SK-N-SH (cell line): Measurements from ENCODE around the gene PFDN1. TPM values are rescaled to one million over a fixed set of nuclear protein-coding genes. Genes with fewer than 3 reads are reported as not detected.

Source experiments
- CTCF ChIA-PET: fragments of 300-600, 350-600 bp; formaldehyde crosslinking; extraction: SDS; loops from one replicate; lab custom pipeline; 2021; lab: Yijun Ruan, JAX
- POLR2A ChIA-PET: fragments of 350-600 bp; sonication (Branson Sonifier 250); formaldehyde crosslinking; extraction: SDS; loops from one replicate; lab custom pipeline; 2020; ENCODE audit warnings: antibody characterized with exemption, inconsistent platforms; lab: Yijun Ruan, JAX
- DNase-seq: peaks from one replicate; pipeline ENCODE4 v3.0.0; 2012
- H2AFZ ChIP-seq: fragments of 200-600 bp; sonication (generic); 2 replicates; pipeline ENCODE4 v1.8.1; 2016; ENCODE audit warnings: antibody characterized with exemption, mild to moderate bottlenecking, low read depth
- H3F3A ChIP-seq: fragments of 200-600 bp; sonication (generic); replicated peaks from 2 replicates; pipeline ENCODE3; 2016; ENCODE audit warnings: antibody characterized with exemption, mild to moderate bottlenecking; ENCODE audit not compliant: insufficient read depth
- H3K27ac ChIP-seq, 2 experiments: fragments of 200-500 bp in 1 of 2; fragments of 200-600 bp in 1 of 2; sonication (Bioruptor generic) in 1 of 2; sonication (generic), shearing (Covaris generic) in 1 of 2; 2 replicates each; pipeline versions ENCODE4 v1.5.1 to v1.6.1; 2014 to 2016; ENCODE audit warnings: low read depth in 2 of 2, inconsistent platforms in 1 of 2, low read length in 1 of 2, mild to moderate bottlenecking in 1 of 2, mixed read lengths in 1 of 2
- H3K27me3 ChIP-seq: fragments of 200-600 bp; sonication (generic), shearing (Covaris generic); 2 replicates; pipeline ENCODE4 v1.6.1; 2016; ENCODE audit warnings: mixed run types; ENCODE audit not compliant: insufficient read depth
- H3K36me3 ChIP-seq, 2 experiments: fragments of 200-500 bp in 1 of 2; fragments of 200-600 bp in 1 of 2; sonication (Bioruptor generic) in 1 of 2; sonication (generic) in 1 of 2; replicated peaks in 1 of 2; 2 replicates each; pipeline versions ENCODE3 to v1.5.1; 2014 to 2016; ENCODE audit warnings: low read length in 1 of 2, mild to moderate bottlenecking in 1 of 2; ENCODE audit not compliant: insufficient read depth in 2 of 2, control insufficient read depth in 1 of 2
- H3K4me1 ChIP-seq, 2 experiments: fragments of 200-500 bp in 1 of 2; fragments of 200-600 bp in 1 of 2; sonication (Bioruptor generic) in 1 of 2; sonication (generic), shearing (Covaris generic) in 1 of 2; 2 replicates each; pipeline versions ENCODE4 v1.5.1 to v1.6.1; 2014 to 2016; ENCODE audit warnings: low read depth in 1 of 2, low read length in 1 of 2, mixed run types in 1 of 2; ENCODE audit not compliant: insufficient read depth in 2 of 2, control insufficient read depth in 1 of 2
- H3K4me2 ChIP-seq: fragments of 200-600 bp; sonication (generic), shearing (Covaris generic); 2 replicates; pipeline ENCODE4 v1.6.1; 2017; ENCODE audit warnings: mixed run types
- H3K4me3 ChIP-seq, 2 experiments: fragments of 200-500 bp in 1 of 2; fragments of 200-600 bp in 1 of 2; sonication (Bioruptor generic) in 1 of 2; sonication (generic), shearing (Covaris generic) in 1 of 2; 2 replicates each; pipeline versions ENCODE4 v1.5.1 to v1.8.1; 2014 to 2016; ENCODE audit warnings: low read depth in 2 of 2, inconsistent platforms in 1 of 2, low read length in 1 of 2, mild to moderate bottlenecking in 1 of 2, mixed read lengths in 1 of 2, moderate library complexity in 1 of 2
- H3K79me2 ChIP-seq: fragments of 200-600 bp; sonication (generic); 2 replicates; pipeline ENCODE4 v1.8.1; 2017; ENCODE audit warnings: mild to moderate bottlenecking; ENCODE audit not compliant: insufficient read depth
- H3K9ac ChIP-seq: fragments of 200-600 bp; sonication (generic); 2 replicates; pipeline ENCODE4 v1.6.1; 2017; ENCODE audit warnings: mixed run types
- H3K9me2 ChIP-seq: fragments of 200-600 bp; sonication (generic); 2 replicates; pipeline ENCODE4 v1.6.1; 2017; ENCODE audit warnings: mixed run types
- H3K9me3 ChIP-seq: fragments of 200-600 bp; sonication (generic); 2 replicates; pipeline ENCODE4 v1.6.1; 2017; ENCODE audit warnings: mixed run types, mild to moderate bottlenecking, moderate library complexity
- H4K20me1 ChIP-seq: fragments of 200-600 bp; sonication (generic); 2 replicates; pipeline ENCODE4 v1.6.1; 2017; ENCODE audit warnings: mild to moderate bottlenecking, mixed run types; ENCODE audit not compliant: insufficient read depth
- ELF1 ChIP-seq: IDR thresholded peaks from 2 replicates; pipeline ENCODE4 v1.4.0; 2012
- EZH2phosphoT487 ChIP-seq: fragments of 200-600 bp; sonication (generic); IDR thresholded peaks from 2 replicates; pipeline ENCODE4 v1.6.1; 2017; ENCODE audit warnings: low read depth, mixed run types, mild to moderate bottlenecking, antibody characterized with exemption, moderate library complexity, borderline replicate concordance
- FOSL2 ChIP-seq: IDR thresholded peaks from 2 replicates; pipeline ENCODE4 v1.4.0; 2012; ENCODE audit warnings: low read depth, mild to moderate bottlenecking, moderate library complexity, borderline replicate concordance
- FOXM1 ChIP-seq: IDR thresholded peaks from 2 replicates; pipeline ENCODE4 v1.4.0; 2012; ENCODE audit warnings: low read depth, mild to moderate bottlenecking
- GATA2 ChIP-seq: sonication (generic); formaldehyde crosslinking; IDR thresholded peaks from 2 replicates; pipeline ENCODE4 v1.5.0; 2020; ENCODE audit warnings: mild to moderate bottlenecking, missing genetic modification reagents
- JUND ChIP-seq: IDR thresholded peaks from 2 replicates; pipeline ENCODE4 v1.4.0; 2012
- MEF2A ChIP-seq: IDR thresholded peaks from 2 replicates; pipeline ENCODE4 v1.4.0; 2012; ENCODE audit warnings: low read depth, borderline replicate concordance
- NRF1 ChIP-seq: IDR thresholded peaks from 2 replicates; pipeline ENCODE4 v1.6.1; 2012; ENCODE audit warnings: low read depth, mild to moderate bottlenecking, low read length
- POLR2AphosphoS5 ChIP-seq: IDR thresholded peaks from 2 replicates; pipeline ENCODE4 v1.6.1; 2012; ENCODE audit warnings: low read depth, low read length
- RAD21 ChIP-seq: IDR thresholded peaks from 2 replicates; pipeline ENCODE4 v1.6.1; 2012; ENCODE audit warnings: mild to moderate bottlenecking, low read length
- RCOR1 ChIP-seq: fragments of 150-350 bp; IDR thresholded peaks from 2 replicates; pipeline ENCODE4 v1.6.1; 2017; ENCODE audit warnings: antibody characterized with exemption, low read length
- REST ChIP-seq: IDR thresholded peaks from 2 replicates; pipeline ENCODE4 v1.6.1; 2012; ENCODE audit warnings: mild to moderate bottlenecking, low read depth, low read length, moderate library complexity
- RFX5 ChIP-seq: IDR thresholded peaks from 2 replicates; pipeline ENCODE4 v1.6.1; 2012; ENCODE audit warnings: mild to moderate bottlenecking, improper control_type of control experiment, low read length
- SIN3A ChIP-seq: IDR thresholded peaks from 2 replicates; pipeline ENCODE4 v1.6.1; 2012; ENCODE audit warnings: low read depth, mild to moderate bottlenecking, low read length, moderate library complexity, borderline replicate concordance
- SMC3 ChIP-seq: IDR thresholded peaks from 2 replicates; pipeline ENCODE4 v1.6.1; 2012; ENCODE audit warnings: low read depth, low read length, improper control_type of control experiment
- TAF1 ChIP-seq: IDR thresholded peaks from 2 replicates; pipeline ENCODE4 v1.6.1; 2012; ENCODE audit warnings: low read depth, mild to moderate bottlenecking, low read length, moderate library complexity, borderline replicate concordance
- TCF12 ChIP-seq: IDR thresholded peaks from 2 replicates; pipeline ENCODE4 v1.4.0; 2012
- TEAD4 ChIP-seq: IDR thresholded peaks from 2 replicates; pipeline ENCODE4 v1.4.0; 2012; ENCODE audit warnings: mild to moderate bottlenecking, borderline replicate concordance; ENCODE audit not compliant: insufficient read depth
- WGBS: methylation state at CpG from one replicate; pipeline ENCODE4 v1.1.6; 2017; ENCODE audit warnings: low lambda C conversion rate; 5-methylcytosine and 5-hydroxymethylcytosine counted together
- polyA plus RNA-seq, 3 experiments: library from polyadenylated mRNA; depleted of rRNA; stranded (reverse); fragments of >200 nt; gene quantifications; 2 replicates each; pipeline ENCODE4 v1.2.3, GENCODE V29; 2012
- TF ChIP-seq, protein P1 (sequence below): fragments of 150-350 bp; IDR thresholded peaks from 2 replicates; pipeline ENCODE4 v1.6.1; 2016; ENCODE audit warnings: mild to moderate bottlenecking, low read depth, low read length
- TF ChIP-seq, protein P2 (sequence below): IDR thresholded peaks from 2 replicates; pipeline ENCODE4 v1.4.0; 2012; ENCODE audit warnings: low read depth
- TF ChIP-seq, protein P3 (sequence below): IDR thresholded peaks from 2 replicates; pipeline ENCODE4 v1.4.0; 2012; ENCODE audit warnings: low read depth, borderline replicate concordance

PFDN1 gene
- polyA plus RNA-seq, 1 of the 3 experiments (the other 2 are of a cell fraction), result 55.2 TPM

DNA sequence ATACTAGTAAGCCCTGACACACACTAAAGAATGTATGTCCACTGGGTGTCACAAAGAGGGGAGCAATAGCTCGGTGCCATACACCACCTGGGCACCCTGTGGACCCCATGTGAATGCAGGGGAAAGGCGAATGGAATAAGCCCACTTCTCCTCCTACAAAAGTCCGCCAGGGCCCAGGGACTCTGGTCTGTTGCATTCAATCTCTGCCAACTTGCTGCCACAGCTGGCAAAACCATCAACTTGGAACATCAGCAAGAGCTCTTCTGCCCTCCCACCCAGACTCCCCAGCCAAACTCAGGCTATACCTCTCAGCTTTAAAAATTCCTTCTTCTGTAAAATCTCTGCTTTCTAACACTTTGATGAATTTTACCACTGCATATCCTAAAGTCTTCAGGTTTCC, 54.5 kb downstream of the PFDN1 start:
- 74% methylated on average over 3 of the region's 3 CpGs for WGBS
- Histone ChIP-seq H3K4me3 (no peak overlapping the region), H3K79me2 (peaks cover 50% of the 10 kb centered on the region; the same call in 1 of the 2 replicates), H3K4me2 (no peak overlapping the region), H3K27ac (no peak overlapping the region), H4K20me1 (no peaks in the 10 kb centered on the region), H3F3A (peaks cover 63% of the 10 kb centered on the region), H2AFZ (no peak overlapping the region), H3K27me3 (no peaks in the 10 kb centered on the region), H3K4me1 (peaks cover 22 to 36% of the 10 kb centered on the region in 2 experiments), H3K9me2 (no peaks in the 10 kb centered on the region), H3K9me3 (no peaks in the 10 kb centered on the region)
- POLR2A ChIA-PET, result no interaction called here
- no peak for DNase-seq
- TF ChIP-seq RAD21, result no peak
- TF ChIP-seq, all 33 proteins: peak for 0
- CTCF ChIA-PET, result interaction anchor here (0.6 to 1.8 kb wide), 6 partner anchors 9 to 110 kb away, joined by 3 to 6 read pairs (median 3); no protein-coding TSS in a partner anchor
- H3K36me3 ChIP-seq, result peaks cover 11 to 18% of the 10 kb centered on the region in 2 experiments
- no peak overlapping the region for H3K9ac ChIP-seq

DNA sequence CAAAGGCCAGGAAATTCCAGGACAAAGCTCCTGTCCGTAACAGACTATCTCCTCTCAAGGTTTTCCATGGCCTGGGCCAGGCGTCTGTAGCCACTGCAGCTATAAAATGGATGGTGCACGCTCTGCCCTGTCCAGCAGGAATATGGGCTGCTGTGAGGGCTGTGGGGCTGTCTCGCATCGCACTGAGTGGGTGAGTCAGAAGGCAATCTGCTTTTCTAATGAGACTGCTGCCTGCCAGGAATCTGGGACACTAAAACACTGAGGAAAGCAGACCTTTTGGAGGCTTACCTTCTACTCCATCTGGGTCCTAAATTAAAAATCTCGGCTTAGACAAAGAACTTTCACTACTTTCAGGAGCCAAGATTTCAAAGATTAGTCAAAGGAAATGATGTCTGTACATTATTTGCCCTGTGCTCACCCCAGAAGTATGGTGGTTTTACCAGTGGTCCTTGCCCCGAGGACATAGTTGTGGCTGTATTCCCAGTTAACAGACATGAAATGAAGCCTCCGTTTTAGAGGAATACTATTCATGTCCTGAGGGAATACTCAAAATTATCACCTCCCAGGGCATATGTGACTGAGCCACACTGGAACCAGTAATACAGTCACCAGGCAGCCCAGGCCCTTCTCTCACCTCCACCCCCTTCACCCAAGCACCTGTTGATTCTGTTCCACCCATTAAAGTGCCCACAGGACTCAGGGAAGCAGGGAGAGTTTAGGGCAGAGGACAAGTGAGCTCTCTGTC, 56.4 kb downstream of the PFDN1 start:
- Histone ChIP-seq H3K9me2 (no peaks in the 10 kb centered on the region), H3K27ac (peak overlapping the region; percentile 62 to 94), H3K9ac (peak overlapping the region; percentile 49; the same call in 1 of the 2 replicates), H3F3A (peaks cover 53% of the 10 kb centered on the region), H3K36me3 (peaks cover 11 to 18% of the 10 kb centered on the region in 2 experiments), H3K4me2 (peak overlapping the region; percentile 68), H3K27me3 (no peaks in the 10 kb centered on the region), H3K4me1 (peaks cover 34 to 38% of the 10 kb centered on the region in 2 experiments), H3K79me2 (peaks cover 42% of the 10 kb centered on the region; the same call in 1 of the 2 replicates), H3K9me3 (no peaks in the 10 kb centered on the region), H3K4me3 (peak overlapping the region in 1 of 2 experiments; percentile 27; a peak in 1 of 4 replicates), H4K20me1 (no peaks in the 10 kb centered on the region), H2AFZ (no peak overlapping the region)
- ChIA-PET POLR2A (interaction anchor here (2.4 kb wide), 1 partner anchor 100 kb away, joined by 8 read pairs; the partner anchor contains the start of gene HBEGF), CTCF (interaction anchor here (0.8 to 10.2 kb wide), 6 partner anchors 10 to 473 kb away, joined by 3 to 418 read pairs (median 4); partner anchors contain the start of genes HBEGF and SLC4A9)
- 13% methylated on average over 8 of the region's 8 CpGs for WGBS
- DNase-seq, result peak; percentile 37
- no peak for TF ChIP-seq ELF1
- no peak for TF ChIP-seq EZH2phosphoT487
- TF ChIP-seq FOSL2, result peak; percentile 67; the same call in 1 of the 2 replicates
- TF ChIP-seq TCF12, result peak; percentile 80
- TF ChIP-seq, protein P1, sequence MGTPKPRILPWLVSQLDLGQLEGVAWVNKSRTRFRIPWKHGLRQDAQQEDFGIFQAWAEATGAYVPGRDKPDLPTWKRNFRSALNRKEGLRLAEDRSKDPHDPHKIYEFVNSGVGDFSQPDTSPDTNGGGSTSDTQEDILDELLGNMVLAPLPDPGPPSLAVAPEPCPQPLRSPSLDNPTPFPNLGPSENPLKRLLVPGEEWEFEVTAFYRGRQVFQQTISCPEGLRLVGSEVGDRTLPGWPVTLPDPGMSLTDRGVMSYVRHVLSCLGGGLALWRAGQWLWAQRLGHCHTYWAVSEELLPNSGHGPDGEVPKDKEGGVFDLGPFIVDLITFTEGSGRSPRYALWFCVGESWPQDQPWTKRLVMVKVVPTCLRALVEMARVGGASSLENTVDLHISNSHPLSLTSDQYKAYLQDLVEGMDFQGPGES, result no peak
- no peak; the same call in 1 of the 2 replicates for TF ChIP-seq SMC3
- peak; percentile 66; the same call in 1 of the 2 replicates for TF ChIP-seq JUND
- TF ChIP-seq SIN3A, result peak; percentile 64; the same call in 1 of the 2 replicates
- no peak for TF ChIP-seq NRF1
- TF ChIP-seq GATA2 (CRISPR knock-in tag), result no peak
- TF ChIP-seq, protein P2, sequence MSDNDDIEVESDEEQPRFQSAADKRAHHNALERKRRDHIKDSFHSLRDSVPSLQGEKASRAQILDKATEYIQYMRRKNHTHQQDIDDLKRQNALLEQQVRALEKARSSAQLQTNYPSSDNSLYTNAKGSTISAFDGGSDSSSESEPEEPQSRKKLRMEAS, result peak; percentile 71; the same call in 1 of the 2 replicates
- no peak for TF ChIP-seq TAF1
- no peak for TF ChIP-seq FOXM1
- no peak for TF ChIP-seq RFX5
- TF ChIP-seq POLR2AphosphoS5, result no peak
- peak; percentile 15; the same call in 1 of the 2 replicates for TF ChIP-seq RAD21
- TF ChIP-seq RCOR1, result no peak
- peak; percentile 86 for TF ChIP-seq REST
- TF ChIP-seq, protein P3, sequence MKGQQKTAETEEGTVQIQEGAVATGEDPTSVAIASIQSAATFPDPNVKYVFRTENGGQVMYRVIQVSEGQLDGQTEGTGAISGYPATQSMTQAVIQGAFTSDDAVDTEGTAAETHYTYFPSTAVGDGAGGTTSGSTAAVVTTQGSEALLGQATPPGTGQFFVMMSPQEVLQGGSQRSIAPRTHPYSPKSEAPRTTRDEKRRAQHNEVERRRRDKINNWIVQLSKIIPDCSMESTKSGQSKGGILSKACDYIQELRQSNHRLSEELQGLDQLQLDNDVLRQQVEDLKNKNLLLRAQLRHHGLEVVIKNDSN, result no peak
- TF ChIP-seq MEF2A, result no peak
- TF ChIP-seq TEAD4, result 0 out of 2 replicates have a peak, but pooled peaks have one; percentile 16
